ENCODE data around the gene DISP3.

Gene DISP3

GRCh38 chr1:11462224-11462923, 16.6 kb upstream of the DISP3 start:
- DNase-seq = no peak

DNA sequence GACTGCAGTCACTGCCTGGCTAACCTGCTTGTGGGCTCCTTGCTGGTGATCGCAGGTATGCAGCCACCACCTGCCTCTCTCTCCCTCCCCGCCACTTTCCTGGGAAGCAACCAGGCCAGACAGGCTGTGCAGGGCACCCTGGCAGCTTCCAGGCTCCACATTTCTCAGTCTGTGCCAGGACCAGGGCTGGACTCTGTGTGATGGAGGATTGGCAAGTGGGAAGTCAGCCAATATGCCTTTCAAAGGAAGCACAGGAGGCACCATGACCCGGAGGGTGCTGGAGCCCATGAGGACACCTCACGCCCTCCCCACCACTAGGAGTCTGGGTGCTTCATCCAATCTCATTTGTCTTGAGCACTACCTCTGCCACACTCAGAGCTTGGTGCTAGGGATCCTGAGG, 15.8 kb upstream of the DISP3 start:
- DNase-seq = no peak

DNA sequence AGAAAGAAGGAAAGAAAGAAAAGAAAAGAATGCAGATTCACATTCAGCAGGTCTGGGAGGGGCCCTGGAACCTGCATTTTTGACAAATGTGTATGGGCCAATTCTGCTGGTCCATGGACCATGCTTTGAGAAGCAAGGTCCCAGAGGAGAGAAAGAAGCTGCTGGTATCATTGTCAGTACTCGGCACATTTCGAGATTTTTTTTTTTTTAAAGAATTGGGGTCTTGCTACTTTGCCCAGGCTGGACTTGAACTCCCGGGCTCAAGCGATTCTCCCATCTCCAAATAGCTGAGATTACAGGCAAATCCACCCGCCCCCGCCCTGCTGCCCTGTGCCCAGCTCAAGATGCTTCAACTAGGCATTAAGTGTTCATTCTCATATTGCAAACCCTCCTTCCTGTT, 13.6 kb upstream of the DISP3 start:
- DNase-seq = no peak

DNA sequence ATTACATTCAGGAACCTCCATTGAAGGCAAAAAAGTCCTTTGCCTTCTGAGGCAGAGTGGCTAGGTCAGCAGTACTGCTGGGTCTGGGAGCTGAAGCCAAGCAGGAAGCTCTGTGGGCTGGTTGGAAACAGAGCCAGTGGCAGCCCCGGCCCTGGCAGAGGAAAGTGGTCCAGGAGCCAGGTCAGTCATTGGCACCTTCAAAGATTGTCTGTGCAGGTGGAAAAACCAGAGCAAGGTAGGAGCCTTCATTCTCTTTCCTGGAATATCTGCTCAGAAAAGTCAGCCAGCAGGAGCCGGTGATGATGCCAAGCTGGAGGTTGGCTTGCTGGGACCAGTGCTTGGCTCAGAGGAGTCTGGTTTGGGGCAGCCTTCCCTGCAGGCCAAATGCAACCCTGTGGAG, 12.5 kb upstream of the DISP3 start:
- DNase-seq = no peak

- no peak for DNase-seq
Measured at GRCh38 chr1:11468878-11469277, 10.1 kb upstream of the DISP3 start.

GRCh38 chr1:11470912-11471311, 8.0 kb upstream of the DISP3 start:
- no peak for DNase-seq

GRCh38 chr1:11471473-11471872, 7.5 kb upstream of the DISP3 start:
- DNase-seq = no peak

GRCh38 chr1:11472284-11472683, 6.7 kb upstream of the DISP3 start:
- DNase-seq = no peak

GRCh38 chr1:11472741-11473140, 6.2 kb upstream of the DISP3 start:
- no peak for DNase-seq

- no peak for DNase-seq
Measured at GRCh38 chr1:11473491-11474034, 5.4 kb upstream of the DISP3 start.

DNA sequence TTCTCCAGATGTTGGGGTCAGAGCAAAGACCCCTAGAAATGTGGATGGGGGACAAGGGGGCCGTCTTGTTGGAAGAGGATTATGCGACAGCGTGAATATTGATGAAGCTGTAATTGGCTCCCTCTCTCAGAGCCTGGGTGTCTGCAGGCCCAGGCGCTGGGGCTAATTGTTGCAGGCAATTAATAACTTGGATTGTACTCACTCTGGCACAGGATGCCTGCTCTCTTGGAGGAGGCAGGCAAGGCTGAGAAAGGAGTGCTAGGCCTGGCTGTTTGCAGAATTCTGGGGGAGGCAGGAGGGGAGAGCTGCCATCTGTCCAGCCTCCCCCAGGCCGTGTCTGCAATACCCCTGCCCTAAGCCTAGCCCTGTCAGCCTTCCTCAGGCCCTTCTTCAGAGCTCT, 4.1 kb upstream of the DISP3 start:
- no peak for DNase-seq

DNA sequence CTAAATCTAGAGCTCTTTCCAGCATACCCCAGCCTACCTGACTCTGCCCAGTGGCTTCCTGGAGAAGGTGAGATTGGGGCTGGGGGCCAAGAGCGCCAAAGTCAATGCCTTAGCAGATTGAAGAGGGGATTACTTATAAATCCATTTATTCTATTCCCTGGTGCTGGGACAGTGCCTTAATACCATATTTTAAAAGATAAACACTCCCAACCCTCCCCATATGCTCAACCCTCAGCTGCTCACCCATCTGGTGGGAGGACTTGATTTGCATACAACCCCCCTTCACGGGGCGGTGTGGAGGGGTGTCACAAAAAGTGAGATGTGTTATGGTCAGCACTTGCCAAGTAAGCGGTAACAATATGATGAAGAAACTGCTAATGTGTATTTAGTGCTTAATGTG, 3.2 kb upstream of the DISP3 start:
- DNase-seq = no peak

GRCh38 chr1:11479375-11479979, 522 bp downstream of the DISP3 start:
- DNase-seq = no peak

GRCh38 chr1:11481019-11481418, 2.1 kb downstream of the DISP3 start:
- no peak for DNase-seq

- DNase-seq = no peak
Measured at GRCh38 chr1:11482198-11482597, 3.2 kb downstream of the DISP3 start.

- no peak for DNase-seq
Measured at GRCh38 chr1:11482701-11483479, 3.9 kb downstream of the DISP3 start.

- DNase-seq = no peak
Measured at GRCh38 chr1:11483581-11484320, 4.8 kb downstream of the DISP3 start.

- DNase-seq = no peak
Measured at GRCh38 chr1:11484321-11484655, 5.3 kb downstream of the DISP3 start.

GRCh38 chr1:11485191-11485590, 6.2 kb downstream of the DISP3 start:
- DNase-seq = no peak

DNA sequence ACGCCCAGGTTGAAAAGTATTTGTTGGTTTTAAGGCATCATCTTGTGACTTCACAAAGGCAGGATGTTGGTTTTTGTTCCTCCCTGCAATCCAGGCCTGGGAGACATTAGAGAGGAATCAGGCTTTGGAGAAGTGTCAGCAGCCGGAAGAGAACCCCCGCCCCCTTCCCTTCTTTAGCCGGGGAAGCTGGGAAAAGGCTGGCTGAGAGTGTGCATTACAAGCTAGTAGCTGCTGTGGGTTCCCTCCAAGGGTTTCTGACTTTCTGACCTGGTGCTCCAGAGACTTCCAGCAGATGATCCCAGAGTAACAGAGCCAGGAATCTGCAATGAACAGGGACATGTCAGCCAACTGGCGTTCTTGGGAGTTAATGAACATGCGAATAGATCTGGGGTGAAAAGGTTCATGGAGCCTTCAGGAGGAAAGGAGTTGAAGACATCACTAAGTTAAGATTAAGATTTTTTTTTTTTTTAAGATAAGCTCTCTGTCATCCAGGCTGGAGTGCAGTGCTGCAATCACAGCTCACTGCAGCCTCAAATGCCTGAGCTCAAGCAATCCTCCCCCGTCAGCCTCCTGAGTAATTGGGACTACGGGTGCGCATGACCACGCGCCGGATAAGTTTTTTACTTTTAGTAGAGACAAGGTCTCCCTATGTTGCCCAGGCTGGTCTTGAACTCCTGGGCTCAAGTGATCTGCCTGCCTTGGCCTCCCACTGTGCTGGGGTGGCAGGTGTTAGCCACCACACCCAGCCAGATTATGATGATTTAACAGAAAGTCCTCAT, 7.5 kb downstream of the DISP3 start:
- no peak for DNase-seq

DNA sequence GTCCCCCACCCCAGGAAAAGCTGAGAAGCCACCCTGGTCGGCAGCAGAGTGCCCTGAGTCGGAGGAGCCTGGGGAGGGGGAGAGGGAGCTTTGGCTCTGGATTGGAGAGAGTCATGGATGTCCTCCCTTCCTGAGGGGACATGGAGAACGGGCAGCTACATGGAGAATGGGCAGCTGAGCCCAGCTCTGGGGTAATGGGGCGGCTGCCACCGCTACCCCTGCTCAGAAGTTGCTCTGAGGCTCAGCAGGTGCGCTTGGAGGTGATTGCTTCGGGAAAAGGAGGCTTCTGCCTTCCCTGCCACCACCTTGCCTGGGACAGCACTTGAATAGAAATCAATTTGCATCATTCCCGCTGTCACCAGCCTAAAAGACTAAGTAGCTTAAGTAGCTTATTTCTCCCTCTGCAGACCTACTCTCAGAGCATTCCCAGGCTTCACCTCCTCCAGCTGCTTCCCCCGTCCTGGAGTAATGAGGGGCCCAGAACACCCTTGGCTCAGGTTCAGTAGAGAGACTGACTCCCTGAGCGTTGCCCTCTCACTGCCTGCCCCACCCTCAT, 8.3 kb downstream of the DISP3 start:
- no peak for DNase-seq

GRCh38 chr1:11488201-11488770, 9.3 kb downstream of the DISP3 start:
- DNase-seq = no peak

Measured in CD4-positive, alpha-beta T cell treated with Interferon gamma for 1 hour (primary cell).